Measurements from ENCODE around the gene VWA2.

Gene VWA2

DNA sequence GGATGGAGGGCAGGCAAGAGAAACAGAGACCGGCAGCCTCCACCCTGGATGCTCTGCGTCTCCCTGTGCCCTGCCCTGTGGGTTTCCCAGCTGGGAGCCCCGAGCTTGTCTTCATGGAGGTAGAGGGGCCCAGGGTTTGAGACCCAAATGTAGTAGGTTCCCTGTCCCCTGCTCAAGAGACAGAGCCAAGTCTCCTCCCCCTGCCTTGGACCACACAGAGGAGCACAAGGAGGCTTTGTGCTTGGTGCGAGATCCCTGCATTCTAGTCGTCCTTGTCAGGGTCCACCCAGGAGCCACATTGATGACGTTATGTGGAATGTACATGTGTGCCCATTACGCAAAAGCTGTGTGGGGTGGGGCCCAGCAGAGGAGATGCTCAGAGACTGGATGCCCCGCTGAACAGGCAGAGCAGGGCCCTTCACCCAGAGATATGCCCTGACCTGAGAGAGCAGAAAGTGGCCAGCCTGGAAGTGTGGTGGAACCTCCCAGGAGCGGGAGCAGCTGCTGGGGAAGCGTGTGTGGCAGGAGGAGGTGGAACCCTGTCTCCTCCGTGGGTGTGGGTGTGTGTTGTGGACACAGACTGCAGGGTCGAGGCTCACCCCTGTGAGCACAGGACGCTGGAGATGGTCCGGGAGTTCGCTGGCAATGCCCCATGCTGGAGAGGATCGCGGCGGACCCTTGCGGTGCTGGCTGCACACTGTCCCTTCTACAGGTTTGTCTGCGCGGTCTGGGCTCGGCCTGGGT, 39.3 kb downstream of the VWA2 start:
- no peak for DNase-seq

DNA sequence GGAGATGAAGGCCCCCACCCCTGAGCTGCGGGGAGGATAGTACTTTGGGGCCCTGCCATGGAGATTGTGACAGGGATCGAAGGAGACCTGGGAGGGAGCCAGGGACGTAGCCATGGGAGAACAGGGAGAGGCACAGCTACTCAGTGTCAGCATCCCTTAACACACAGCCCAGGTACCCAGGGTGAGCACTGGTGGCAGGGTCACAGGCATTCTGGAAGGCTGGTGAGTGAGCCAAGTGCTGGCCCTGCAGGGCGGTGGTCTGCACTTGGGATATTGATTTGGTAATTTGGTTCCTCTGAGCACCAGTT, 39.8 kb downstream of the VWA2 start:
- no peak for DNase-seq

DNA sequence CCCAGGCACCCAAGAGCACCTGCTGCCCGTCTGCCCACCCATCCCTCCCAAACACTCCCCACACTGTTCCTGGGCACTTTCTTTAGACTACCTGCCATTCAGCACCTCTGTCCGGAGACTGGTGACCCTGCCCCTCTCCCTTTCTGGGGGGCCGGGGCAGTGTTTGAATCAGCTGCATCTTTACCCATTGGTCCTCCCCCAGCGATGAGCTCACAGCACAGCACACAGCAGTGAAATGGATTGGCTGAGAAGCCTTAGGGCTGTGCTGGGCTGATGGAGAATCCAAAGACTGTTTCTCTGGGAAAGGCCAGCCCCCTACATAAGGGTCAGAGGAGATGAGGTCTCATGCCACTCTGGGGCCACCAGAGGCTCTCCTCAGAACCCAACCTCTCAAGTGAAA, 40.2 kb downstream of the VWA2 start:
- DNase-seq: no peak

DNA sequence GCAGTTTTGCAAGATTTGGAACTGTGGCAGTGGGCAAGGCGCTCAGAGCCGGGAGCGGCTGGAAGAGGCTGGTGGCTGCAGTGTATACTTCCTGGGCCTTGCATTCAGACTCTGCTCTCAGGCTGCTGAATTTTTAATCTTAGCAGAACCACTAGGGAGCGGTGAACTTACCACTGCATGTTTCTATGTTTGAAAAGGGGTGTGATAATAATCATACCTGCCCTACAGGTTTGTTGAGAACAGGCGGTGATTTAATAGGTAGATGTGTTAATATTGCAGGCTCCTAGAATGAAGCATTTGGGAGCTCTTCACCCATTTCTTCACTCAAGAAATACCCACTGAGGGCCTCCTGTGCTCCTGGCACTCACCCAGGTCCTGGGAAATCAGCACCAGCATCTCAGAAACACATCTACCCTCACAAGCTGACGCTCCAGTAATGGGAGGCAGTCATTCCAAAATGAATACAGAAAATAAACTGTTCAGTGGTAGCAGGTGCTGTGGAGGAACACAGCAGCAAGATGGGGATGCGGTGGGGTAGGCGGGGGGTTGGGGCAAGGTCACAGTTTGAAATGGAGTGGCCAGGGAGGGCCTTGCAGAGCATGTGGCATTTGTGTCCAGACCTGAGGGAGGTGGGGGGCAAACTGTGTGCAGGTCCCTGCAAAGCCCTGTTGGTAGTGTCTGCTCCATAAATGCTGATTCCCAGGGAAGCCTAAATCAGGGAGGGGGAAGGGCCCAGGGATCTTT, 41.0 kb downstream of the VWA2 start:
- DNase-seq: no peak

DNA sequence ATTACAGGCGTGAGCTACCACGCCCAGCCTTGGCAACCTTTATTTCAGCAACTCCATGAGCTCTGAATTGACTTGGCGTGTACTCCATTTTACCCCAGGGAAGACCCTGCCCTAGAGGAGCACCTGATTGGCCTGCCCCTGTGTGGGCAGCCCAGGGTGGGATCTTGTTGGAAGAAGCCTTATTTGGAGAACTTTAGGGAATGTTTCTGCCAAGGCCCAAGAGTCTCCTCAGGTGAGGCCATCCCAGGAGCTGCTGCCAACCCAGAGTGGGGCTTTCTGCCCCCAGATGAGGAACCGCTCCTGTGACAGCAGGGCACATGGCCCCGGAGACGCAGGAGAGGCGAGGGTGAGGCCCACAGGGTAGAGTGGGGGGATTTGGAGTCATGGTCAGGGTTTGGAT, 42.0 kb downstream of the VWA2 start:
- DNase-seq: no peak

DNA sequence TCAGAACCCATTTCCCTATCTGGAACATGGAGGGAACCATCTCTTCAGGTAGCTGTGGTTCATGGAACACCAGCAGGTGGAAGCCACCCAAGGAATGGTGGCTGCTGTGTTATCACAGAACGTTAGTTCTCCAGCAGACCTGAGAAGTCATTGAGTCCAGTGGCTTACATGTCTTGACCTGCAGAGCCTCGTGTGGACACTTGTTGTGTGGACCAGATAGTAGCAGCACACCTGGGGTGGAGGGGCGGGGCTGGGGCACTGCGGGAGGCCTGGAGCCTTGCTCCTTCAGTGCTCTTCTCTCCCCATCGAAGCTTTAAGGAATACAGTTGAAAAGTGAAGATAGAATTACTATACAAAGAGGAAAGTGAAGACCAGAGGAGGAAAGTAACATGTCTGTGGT, 42.4 kb downstream of the VWA2 start:
- no peak for DNase-seq

DNA sequence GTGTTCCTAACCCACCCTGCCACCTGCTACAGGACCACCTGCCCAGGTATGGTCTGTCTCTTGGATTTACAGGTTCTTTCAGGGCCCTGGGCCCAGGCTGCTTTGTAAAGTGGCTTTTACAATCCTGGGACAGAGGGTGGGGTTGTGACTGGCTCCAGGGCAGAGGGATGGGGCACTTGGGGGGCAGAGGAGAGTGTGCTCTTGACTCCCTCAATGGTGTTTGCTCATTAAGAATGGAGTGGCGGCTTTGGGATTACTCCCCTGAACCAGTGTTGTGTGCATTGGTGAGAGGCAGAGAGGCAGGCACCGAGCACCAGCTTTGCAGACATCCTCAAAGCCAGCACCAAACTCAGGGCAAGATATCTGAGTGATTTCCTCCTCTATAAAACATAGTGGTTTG, 43.5 kb downstream of the VWA2 start:
- no peak for DNase-seq

DNA sequence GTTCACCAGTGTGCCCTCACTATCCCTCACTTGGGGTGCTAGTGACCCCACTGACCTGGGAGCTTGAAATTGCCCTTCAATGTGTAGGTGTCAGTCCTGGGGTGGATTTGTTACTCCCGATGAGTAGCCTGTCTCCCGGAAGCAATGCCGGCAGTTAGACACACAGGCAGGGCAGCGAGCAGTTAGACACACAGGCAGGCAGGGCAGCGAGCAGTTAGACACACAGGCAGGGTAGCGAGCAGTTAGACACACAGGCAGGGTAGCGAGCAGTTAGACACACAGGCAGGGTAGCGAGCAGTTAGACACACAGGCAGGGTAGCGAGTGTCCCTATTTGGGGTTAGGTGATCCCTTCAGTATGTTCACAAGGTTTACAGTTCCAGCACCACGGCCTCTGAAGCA, 44.0 kb downstream of the VWA2 start:
- DNase-seq: no peak

DNA sequence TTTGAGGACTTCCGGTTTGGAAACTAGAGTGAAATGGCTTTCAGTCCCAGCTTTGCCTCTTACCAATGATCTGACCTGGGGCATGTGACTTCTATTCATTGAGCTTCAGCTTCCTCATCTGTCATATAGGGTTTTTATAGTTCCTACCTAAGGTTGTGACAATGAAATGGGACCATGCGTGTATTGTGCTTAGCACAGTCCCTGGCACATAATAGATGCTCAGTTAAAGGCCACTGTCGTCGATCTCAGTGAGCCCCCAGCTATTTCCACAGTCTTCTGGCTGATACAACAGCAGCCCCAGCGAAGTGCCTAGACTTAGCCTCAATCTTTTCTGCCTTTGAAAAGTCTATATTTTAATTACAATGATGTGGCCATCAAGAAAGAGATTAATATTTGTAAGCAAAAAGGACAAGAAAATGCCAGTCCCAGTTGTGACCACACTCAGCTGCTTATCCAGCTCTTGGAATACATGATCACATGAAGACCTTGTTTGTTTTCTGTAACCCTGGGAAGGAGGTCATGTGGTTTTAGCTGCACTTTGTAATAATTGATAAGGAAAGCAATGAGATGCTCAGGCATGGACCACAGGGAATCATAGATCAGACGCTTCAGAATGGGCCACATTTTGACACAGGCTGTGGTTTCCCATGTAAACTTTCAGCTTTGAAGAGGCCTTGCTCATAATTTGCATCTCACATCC, 44.6 kb downstream of the VWA2 start:
- no peak for DNase-seq

DNA sequence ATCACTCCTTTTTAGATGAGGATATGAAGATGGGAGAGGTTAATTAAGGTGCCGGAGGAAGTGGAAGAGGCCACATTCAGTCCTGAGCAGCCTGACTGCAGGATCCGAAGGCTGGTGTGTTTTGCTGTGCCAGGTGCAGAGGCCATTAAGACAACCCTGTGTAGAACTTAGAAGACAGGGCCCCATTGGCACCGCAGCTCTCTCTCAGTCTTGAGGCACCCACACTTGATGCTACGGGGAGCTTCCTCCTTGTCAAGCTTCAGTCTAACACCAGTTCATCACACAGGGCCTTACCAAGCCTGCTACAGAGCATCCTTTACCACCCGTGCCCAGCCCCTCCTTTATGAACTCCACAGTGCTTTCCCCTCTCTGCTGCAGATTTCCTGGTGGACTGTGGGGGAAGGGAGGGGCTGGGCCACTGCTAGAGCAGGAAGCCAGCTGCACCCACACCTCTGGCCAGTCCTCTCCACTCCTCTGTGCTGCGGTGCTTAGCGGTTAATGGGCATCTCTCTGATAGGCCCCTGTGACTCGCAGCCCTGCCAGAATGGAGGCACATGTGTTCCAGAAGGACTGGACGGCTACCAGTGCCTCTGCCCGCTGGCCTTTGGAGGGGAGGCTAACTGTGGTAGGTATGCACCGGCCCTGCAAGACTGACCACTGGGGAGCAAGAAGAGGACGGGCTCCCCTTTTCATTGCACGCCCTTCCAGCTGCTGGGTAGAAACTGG, 45.5 kb downstream of the VWA2 start:
- DNase-seq: no peak

DNA sequence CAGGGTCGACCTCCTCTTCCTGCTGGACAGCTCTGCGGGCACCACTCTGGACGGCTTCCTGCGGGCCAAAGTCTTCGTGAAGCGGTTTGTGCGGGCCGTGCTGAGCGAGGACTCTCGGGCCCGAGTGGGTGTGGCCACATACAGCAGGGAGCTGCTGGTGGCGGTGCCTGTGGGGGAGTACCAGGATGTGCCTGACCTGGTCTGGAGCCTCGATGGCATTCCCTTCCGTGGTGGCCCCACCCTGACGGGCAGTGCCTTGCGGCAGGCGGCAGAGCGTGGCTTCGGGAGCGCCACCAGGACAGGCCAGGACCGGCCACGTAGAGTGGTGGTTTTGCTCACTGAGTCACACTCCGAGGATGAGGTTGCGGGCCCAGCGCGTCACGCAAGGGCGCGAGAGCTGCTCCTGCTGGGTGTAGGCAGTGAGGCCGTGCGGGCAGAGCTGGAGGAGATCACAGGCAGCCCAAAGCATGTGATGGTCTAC, 46.9 kb downstream of the VWA2 start:
- DNase-seq: no peak

DNA sequence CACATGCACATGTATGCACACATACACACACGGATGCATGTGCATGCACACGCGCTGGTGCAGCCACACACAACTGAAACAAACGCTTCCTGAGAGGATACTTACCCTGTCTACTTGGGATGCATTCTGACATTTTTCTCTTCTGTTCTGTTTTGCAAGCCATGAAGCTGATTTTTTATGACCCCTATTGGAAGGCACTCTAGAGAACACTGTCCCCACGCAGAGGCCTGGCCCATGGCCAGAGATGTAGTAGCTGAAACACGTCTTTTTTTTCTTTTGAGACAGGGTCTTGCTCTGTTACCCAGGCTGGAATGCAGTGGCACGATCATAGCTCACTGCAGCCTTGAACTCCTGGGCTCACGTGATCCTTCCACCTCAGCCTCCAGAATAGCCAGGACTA, 47.9 kb downstream of the VWA2 start:
- DNase-seq: no peak

DNA sequence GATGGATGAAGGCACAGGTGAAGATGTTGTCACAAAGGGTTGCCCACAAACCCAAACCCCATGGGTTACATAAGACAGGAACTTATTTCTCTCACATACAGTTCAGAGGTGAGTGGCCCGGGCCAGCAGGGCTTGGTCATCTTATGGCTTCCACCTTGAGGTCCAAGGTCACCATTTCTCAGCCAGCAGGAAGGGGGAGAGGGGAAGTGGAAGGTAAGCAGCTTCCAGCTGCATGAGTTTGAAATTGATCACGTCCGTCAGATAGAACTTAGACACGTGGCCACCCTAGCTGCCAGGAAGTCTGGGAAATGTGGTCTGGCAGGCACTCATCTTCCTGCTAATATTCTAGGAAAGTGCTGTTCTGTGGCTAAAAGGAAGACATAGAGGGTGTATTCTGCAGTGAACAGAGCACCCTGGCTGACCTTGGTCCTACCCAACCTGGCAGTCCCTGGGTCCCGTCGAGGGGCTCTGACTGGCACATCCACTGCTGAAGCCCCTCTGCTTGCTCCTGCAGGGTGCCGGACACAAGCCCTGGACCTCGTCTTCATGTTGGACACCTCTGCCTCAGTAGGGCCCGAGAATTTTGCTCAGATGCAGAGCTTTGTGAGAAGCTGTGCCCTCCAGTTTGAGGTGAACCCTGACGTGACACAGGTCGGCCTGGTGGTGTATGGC, 49.5 kb downstream of the VWA2 start:
- no peak for DNase-seq

DNA sequence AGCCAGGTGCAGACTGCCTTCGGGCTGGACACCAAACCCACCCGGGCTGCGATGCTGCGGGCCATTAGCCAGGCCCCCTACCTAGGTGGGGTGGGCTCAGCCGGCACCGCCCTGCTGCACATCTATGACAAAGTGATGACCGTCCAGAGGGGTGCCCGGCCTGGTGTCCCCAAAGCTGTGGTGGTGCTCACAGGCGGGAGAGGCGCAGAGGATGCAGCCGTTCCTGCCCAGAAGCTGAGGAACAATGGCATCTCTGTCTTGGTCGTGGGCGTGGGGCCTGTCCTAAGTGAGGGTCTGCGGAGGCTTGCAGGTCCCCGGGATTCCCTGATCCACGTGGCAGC, 50.0 kb downstream of the VWA2 start:
- DNase-seq: no peak

DNA sequence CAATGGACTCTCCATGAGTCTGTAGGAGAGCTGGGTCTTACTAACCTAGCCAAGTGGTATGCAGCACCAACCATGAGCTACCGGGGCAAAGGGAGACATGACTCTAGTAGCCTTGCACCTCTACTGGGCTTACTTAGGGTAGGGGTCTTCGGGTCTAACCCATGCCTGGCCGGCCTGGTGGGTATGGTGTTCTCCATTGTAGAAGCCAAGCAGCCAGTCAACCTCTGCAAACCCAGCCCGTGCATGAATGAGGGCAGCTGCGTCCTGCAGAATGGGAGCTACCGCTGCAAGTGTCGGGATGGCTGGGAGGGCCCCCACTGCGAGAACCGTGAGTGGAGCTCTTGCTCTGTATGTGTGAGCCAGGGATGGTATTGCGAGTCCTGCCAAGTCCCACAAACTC, 51.0 kb downstream of the VWA2 start:
- no peak for DNase-seq

DNA sequence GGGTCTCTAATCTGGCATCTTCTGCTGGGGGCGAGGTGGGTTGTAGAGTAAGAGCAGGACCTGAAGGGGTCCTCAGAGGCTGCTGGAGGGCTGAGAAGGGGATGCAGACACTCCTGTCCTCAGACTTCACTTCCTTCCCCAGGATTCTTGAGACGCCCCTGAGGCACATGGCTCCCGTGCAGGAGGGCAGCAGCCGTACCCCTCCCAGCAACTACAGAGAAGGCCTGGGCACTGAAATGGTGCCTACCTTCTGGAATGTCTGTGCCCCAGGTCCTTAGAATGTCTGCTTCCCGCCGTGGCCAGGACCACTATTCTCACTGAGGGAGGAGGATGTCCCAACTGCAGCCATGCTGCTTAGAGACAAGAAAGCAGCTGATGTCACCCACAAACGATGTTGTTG, 52.0 kb downstream of the VWA2 start:
- DNase-seq: no peak

DNA sequence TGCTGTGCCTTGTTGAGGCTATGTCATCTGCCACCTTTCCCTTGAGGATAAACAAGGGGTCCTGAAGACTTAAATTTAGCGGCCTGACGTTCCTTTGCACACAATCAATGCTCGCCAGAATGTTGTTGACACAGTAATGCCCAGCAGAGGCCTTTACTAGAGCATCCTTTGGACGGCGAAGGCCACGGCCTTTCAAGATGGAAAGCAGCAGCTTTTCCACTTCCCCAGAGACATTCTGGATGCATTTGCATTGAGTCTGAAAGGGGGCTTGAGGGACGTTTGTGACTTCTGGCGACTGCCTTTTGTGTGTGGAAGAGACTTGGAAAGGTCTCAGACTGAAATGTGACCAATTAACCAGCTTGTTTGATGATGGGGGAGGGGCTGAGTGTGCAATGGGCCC, 52.5 kb downstream of the VWA2 start:
- no peak for DNase-seq

DNA sequence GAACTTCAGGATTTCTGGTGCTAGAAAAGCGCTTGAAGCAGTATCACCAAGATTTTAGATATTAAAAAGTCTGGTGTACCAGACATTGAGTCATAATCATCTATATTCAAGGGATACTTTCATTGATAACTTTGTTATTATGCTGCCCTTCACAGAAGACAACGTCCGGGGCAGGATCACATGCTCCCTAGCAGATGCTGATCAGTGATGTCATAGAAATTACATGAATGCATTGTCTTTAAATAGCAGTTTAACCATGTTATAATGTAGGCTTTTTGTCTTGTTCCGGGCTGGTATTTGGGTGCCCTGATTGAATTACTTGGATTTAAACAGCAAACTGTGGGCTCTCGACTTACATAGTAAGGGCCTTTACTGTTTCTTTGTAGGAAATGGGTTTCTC, 54.0 kb downstream of the VWA2 start:
- no peak for DNase-seq

DNA sequence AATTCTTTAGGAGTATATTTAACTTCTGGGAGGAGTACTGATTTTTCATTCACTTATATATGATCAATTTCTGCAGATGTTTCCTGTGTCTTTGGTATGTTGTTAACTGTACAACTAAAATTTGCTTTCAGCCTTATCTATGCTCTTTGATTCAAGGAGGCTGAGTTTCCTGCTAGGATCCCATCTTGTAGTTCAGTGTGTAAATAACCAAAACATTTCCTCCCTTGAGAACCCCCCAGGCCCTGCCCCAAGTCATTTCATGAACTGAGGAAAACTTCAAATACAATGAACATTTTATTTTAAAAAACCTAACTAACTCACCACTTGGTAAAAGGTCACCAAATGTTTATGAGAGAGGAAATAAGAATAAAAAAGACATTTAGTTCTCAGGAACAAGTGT, 55.5 kb downstream of the VWA2 start:
- DNase-seq: no peak

DNA sequence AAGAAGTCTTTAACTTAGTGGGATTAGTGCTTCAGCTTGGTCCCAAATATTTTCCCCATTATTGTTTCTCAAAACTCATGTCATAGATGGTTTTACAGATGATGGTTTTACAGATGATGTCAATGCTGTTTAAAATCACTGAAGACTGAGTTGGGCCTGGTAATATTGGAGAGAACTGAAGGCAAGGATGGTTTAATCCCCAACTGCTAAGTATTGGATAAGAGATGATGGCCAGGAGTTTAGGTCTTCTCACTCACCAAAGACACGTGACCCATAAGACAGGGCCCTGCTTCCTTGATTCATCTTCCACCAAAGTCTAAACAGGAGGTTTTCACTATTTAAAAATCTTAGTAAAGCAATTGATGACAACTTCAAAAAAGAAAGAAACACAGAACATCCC, 56.3 kb downstream of the VWA2 start:
- DNase-seq: no peak

DNA sequence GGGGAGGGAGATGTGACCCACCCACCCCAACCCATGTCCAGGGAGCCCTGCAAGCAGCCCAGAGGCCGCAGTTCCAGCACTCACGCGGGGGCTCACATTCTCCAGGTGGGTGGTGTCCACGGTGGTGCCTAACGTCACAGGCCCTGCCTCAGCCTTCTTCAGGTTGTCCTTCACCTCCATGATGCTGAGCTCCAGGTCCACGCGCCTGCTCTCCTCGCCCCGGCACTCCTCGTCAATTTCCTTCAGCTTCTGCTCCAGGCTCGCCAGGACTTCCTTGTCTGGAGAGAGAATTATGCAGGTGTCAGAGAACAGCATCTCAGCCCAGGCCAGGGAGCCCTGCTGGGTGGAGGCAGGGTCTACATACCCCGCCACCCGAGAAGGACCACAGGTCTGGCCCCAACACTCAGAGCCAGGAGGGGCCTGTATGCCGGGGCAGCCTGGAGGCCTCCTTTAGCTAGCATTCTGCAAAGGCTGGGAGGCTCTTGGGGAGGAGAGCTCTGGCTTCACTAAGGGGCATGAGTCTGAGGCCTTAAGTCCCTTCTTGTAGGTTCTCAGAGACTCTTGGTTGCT, 58.2 kb downstream of the VWA2 start:
- DNase-seq: no peak

DNA sequence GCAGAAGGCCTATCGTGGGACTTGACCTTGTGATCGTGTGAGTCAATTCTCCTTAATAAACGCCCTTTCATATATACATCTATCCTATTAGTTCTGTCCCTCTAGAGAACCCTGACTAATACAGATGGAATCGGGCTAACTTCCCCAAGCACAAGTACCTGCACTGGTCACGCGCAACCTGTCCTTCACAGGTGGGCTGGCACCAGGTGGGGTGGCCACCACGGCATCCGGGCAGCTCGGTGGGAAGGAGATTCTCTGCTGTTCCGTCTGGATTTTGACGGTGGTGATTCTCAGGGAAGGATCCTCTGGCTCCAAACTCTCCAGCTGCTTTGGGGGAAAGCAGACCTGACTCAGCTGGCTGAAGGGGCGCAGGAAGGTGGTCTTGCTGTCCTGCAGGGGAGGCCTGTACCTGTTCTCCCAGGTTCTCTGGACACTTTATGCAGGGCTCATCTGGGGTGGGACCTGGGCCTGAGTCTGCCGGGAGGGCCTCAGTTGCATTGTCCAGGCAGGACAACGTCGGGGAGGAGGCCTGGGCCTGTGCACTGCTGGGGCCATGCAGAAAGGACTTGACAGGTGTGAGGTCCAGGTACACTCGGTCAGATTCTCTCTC, 61.1 kb downstream of the VWA2 start:
- no peak for DNase-seq

All from activated gamma-delta T cell treated with Interleukin-2 at 50 U/mL for 16 hours (primary cell).